ENCODE data around the gene RBMY1J. TPM values are rescaled to one million over a fixed set of nuclear protein-coding genes. Genes with fewer than 3 reads are reported as not detected.
"Not testable (repeated sequence)": the region's sequence is repeated elsewhere in the genome, so short reads cannot be mapped to it uniquely, and the experiment has no call there.

The RBMY1J gene
- total RNA-seq (2014; rRNA removed; shearing (Covaris generic)), result not detected in 2 replicates

DNA sequence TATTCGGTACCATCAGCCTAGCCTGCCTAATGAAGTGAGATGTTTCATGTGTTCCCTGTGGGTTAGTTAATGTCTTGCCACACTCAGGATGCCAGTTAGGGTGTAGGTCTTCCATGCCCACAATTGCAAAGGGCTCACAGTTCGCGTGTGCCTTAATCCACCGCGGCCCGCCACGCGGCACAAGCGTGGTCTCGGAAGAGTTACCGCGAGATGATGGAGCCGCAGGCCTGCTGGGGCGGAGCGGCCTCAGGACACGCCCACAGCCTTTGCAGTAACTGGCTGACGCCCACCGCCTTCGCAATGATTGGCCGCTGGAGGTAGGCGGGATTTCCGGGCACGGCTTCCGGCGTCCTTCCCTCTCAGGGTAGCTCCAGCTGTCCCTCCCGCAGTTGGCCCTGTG, at the start of gene RBMY1J:
RBMY1J (plus strand) TSS at position 301 of the 400 bp plus-strand sequence. CDS start 2,038 bp downstream, outside the sequence.
- not testable (repeated sequence) for DNase-seq (ENCODE audit: low spot score)

DNA sequence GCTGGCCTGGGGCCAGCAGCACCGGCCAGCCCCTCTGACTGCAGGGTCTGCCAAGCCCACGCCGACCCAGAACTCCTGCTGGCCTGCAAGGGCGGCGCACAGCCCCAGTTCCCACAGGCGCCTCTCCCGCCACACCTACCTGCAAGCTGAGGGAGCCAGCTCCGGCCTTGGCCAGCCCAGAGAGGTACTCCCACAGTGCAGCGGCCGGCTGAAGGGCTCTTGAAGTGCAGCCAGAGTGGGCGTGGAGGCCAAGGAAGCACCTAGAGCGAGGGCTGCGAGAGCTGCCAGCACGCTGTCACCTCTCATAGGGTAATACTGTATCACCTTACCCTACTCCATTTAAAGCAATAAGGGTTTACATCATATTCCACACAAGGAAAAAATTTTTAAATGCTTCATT, 35.8 kb upstream of the RBMY1J start:
- no peak for DNase-seq (ENCODE audit: low spot score)

DNA sequence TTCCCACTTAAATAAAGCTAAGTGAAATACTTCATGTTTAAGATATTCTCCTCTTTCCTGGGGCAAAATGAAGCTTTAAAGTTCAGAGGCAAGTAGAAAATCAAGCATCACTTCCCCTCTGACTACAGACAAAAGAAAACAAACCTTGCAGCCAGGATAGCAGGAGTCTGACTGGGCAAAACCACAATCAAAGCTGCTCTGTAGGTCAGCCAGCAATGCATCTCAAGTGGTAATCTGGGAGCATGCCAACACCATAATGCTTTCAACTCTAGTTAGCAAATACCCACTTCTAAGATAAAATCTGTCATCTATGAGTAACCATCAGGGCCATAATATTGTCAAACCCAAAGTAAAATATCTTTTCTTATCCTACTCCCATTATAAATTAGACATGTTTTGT, 32.6 kb upstream of the RBMY1J start:
- DNase-seq (ENCODE audit: low spot score), result peak; percentile 88

GRCh38 chrY:22373494-22373893, 29.7 kb upstream of the RBMY1J start:
- no peak for DNase-seq (ENCODE audit: low spot score)

- not testable (repeated sequence) for DNase-seq (ENCODE audit: low spot score)
Observed at GRCh38 chrY:22444718-22445396, 41.6 kb downstream of the RBMY1J start.

DNA sequence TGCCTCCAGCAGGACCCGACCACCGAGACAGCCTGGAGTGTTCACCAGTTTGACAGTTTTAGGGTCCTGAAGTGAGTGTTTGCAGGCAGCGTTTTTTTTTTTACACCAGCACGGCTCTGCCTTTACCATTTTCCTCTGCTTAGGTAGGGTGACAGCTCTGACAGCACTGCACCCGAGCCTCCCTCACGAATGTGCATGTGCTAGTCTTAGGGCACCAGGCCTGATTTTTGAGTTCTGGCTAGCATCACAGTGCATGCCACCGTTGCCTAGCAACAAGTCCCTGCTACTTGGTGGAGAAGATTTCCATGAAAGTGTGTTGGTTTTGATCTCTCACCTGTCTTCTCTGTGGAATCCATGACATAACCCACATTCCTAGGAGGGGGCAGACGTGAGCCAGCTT, 52.3 kb downstream of the RBMY1J start:
- not testable (repeated sequence) for DNase-seq (ENCODE audit: low spot score)

- DNase-seq (ENCODE audit: low spot score), result not testable (repeated sequence)
Observed at GRCh38 chrY:22461962-22462361, 58.8 kb downstream of the RBMY1J start.

Other genes with a start within 250 kb of the RBMY1J start
- gene RBMY1F, start 220.5 kb upstream of the RBMY1J start, total RNA-seq (2014; rRNA removed; shearing (Covaris generic)), result not detected in 2 replicates